Measurements from ENCODE around the gene ADIPOQ. TPM values are rescaled to one million over a fixed set of nuclear protein-coding genes. Genes with fewer than 3 reads are reported as not detected.

Gene ADIPOQ
- total RNA-seq, 1 experiment from 2014 or later: not detected

GRCh38 chr3:186825294-186825821 is 17.2 kb upstream of the ADIPOQ start:
- H2BK12ac ChIP-seq (ENCODE audit: insufficient read length, low read depth, low read length): no peak overlapping the region
- TF ChIP-seq CTCF (conservative IDR thresholded peaks at IDR 0.05): no peak
- no peaks in the 10 kb centered on the region for H3K79me2 ChIP-seq (ENCODE audit: insufficient read depth, low read length)
- H3K56ac ChIP-seq (ENCODE audit: insufficient read length, low read depth, low read length): no peak overlapping the region
- H2BK15ac ChIP-seq (ENCODE audit: low read depth, low read length): no peak overlapping the region
- H2BK120ac ChIP-seq (ENCODE audit: low read depth, low read length, poor library complexity, severe bottlenecking): no peak overlapping the region
- DNase-seq: peak; percentile 80
- no CpG with 5 or more reads among the region's 23 CpGs for WGBS (ENCODE audit: extremely low coverage, insufficient read length, low lambda C conversion rate)
- H2AFZ ChIP-seq (ENCODE audit: low read length): no peak overlapping the region
- H3K23ac ChIP-seq (ENCODE audit: insufficient read length, low read depth, low read length): no peak overlapping the region
- H3K9me3 ChIP-seq (ENCODE audit: control insufficient read depth, low read depth, low read length): no peaks in the 10 kb centered on the region
- no peak overlapping the region for H3K27ac ChIP-seq (ENCODE audit: insufficient read length, low read depth, low read length)
- H3K27ac Mint-ChIP-seq: no peak overlapping the region
- H4K20me1 ChIP-seq (ENCODE audit: control insufficient read depth, insufficient read depth, insufficient read length): no peaks in the 10 kb centered on the region
- H3K36me3 Mint-ChIP-seq (ENCODE audit: insufficient read depth in 1 of 3, low read depth in 3 of 3): no peaks in the 10 kb centered on the region
- H3K79me1 ChIP-seq (ENCODE audit: insufficient read depth, low read depth, low read length, poor library complexity, severe bottlenecking): no peaks in the 10 kb centered on the region
- H3K9ac ChIP-seq (ENCODE audit: extremely low read depth, insufficient read length, low read length): no peak overlapping the region
- no peak overlapping the region for H2BK20ac ChIP-seq (ENCODE audit: low read depth, low read length, poor library complexity, severe bottlenecking)
- H3K4me3 Mint-ChIP-seq: peak overlapping the region; percentile 68 to 78
- no peak overlapping the region for H3K4ac ChIP-seq (ENCODE audit: low read depth, low read length)
- H4K5ac ChIP-seq (ENCODE audit: insufficient read length, low read depth, low read length): no peak overlapping the region
- no peak overlapping the region for H3T11ph ChIP-seq (ENCODE audit: low read length)
- peaks cover 37 to 40% of the 10 kb centered on the region in 2 experiments for H3K4me1 Mint-ChIP-seq
- no peak overlapping the region for H4K8ac ChIP-seq (replicated peaks; ENCODE audit: insufficient read length, low read depth, low read length)
- no peak overlapping the region for H4K91ac ChIP-seq (ENCODE audit: insufficient read length, low read depth, low read length)
- no peak overlapping the region for H3K14ac ChIP-seq (ENCODE audit: insufficient read depth, low read length)
- no peaks in the 10 kb centered on the region; the same call in 1 of the 2 replicates for H3K4me1 ChIP-seq (ENCODE audit: insufficient read depth, low read length)
- H3K9me3 Mint-ChIP-seq: no peaks in the 10 kb centered on the region; a peak in 1 of 5 replicates
- H3K18ac ChIP-seq (ENCODE audit: insufficient read length, low read depth, low read length): no peak overlapping the region
- no peak overlapping the region for H2BK5ac ChIP-seq (ENCODE audit: insufficient read length, low read length)
- peaks cover 56% of the 10 kb centered on the region for H3K27me3 Mint-ChIP-seq (ENCODE audit: low read depth)
- H3K27me3 ChIP-seq (ENCODE audit: insufficient read depth, low read length): peaks cover 5% of the 10 kb centered on the region; the same call in 1 of the 2 replicates
- no peak overlapping the region for H2AK5ac ChIP-seq (ENCODE audit: insufficient read length, low read length)
- peak overlapping the region; percentile 50 for H3K4me2 ChIP-seq (ENCODE audit: insufficient read depth, insufficient read length, low read length)
- peaks cover 14% of the 10 kb centered on the region for H3K23me2 ChIP-seq (ENCODE audit: insufficient read length, low read depth, low read length, poor library complexity, severe bottlenecking)

Data from H9 (cell line).